ENCODE results near the gene EIF4E2. TPM values are rescaled to one million over a fixed set of nuclear protein-coding genes. Genes with fewer than 3 reads are reported as not detected.

EIF4E2 gene
- total RNA-seq, 1 donor from 2014 or later: 127 TPM

DNA sequence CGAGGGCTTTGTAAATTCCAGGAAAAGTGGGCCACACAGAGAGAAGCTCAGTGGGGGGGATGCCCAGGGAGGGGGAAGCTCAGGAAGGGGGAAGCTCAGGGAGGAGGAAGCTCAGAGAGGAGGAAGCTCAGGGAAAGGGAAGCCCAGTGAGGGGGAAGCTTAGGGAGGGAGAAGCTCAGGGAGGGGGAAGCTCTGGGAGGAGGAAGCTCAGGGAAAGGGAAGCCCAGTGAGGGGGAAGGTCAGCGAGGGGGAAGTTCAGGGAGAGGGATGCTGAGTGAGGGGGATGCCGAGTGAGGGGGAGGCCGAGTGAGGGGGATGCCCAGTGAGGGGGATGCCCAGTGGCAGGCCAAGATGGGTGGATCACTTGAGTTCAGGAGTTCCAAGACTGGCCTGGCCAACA, 11.8 kb upstream of the EIF4E2 start:
- no peak for DNase-seq

DNA sequence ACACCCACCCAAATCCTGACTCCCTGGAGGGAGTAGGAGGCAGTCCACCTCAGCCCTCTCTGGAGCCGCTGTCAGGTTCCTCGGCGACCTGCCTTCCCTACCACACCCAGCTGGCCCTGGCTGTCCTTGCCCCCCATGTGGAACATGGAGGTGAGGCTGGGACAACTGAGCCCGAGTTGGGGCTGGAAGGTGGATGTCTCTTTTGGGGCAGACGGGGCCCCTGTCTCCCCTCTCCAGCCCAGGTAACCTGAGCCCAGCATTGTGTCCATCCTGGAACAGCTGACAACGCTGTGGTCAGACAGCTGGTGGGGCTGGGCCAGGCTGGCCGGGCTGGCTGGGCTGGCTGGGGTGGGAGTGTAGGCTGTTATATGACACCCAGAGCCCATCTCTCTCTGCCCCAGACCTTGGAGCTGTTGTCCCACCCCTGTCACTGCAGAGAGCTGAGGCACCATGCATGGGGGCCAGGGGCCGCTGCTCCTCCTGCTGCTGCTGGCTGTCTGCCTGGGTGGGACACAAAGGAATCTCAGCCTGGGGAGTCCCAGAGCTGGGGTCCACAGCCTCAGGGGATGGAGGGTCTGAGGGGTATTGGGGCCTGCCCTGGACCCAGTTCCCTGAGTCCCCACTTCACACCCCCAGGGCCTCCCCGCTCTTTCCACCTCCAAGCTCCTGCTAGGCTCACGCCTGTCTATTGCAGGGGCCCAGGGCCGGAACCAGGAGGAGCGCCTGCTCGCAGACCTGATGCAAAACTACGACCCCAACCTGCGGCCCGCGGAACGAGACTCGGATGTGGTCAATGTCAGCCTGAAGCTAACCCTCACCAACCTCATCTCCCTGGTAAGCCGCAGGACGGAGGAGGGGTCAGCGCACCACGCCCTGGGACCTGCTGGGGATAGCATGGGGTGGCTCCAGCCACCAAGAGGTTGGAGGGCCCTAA, 10.9 kb upstream of the EIF4E2 start, which contains the start of gene CHRNG:
Gene CHRNG (plus strand): TSS at position 395 of the 934 bp plus-strand sequence. CDS start 56 bp downstream, at position 451.
- peak; percentile 88 for DNase-seq

DNA sequence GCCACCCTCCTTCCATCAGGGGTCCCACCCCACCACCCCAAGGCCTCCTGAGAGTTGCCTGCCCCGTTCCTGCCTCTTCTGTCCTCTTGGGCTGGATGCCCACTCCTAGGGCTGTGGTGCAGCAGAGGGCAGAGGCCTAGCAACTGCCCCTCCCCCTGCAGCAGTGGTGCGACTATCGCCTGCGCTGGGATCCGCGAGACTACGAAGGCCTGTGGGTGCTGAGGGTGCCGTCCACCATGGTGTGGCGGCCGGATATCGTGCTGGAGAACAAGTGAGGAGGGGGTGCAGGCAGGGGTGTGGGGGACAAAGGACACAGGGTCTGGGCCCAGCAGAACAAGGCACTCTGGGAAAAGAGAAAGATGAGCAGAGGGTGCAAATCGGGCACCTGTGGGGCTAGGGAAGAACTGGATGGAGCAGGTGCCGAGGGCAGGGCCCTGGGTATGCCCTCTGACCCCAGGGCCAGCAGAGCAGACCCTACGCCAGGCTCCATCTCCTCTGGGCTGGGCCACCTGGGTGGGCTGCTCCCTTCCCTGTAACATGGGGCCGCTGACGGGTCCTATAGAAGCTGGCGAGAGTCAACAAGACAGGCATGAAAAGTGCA, 9.9 kb upstream of the EIF4E2 start:
- DNase-seq: no peak

DNA sequence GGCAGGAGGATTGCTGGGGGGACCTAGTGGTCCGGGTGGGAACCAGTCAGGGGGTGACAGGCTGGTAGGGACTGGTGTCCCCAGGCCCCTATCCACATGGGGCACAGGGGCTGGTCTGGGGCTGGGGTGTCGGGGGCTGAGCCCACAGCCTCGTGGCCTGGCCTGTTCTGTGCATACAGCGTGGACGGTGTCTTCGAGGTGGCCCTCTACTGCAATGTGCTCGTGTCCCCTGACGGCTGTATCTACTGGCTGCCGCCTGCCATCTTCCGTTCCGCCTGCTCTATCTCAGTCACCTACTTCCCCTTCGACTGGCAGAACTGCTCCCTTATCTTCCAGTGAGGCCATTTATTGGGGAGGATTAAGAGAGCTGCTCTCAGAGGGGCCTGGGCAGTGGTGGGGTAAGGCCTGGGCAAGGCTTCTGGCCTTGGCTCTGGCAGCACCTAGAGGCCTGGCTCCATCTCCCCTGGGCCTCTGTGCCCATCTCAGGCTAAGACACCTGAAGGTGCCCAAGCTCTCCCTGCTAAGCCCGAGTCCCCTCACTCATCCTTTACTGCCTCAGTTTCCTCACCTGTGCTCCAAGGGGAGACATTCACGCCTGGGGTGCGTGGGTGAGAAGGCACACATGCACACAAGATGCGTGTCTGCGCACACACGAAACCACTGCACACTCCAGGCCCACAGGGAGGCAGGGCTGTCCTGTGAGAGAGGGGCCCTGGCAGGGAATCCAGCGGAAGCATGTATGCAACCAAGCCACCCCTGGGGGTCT, 9.1 kb upstream of the EIF4E2 start:
- DNase-seq: no peak

DNA sequence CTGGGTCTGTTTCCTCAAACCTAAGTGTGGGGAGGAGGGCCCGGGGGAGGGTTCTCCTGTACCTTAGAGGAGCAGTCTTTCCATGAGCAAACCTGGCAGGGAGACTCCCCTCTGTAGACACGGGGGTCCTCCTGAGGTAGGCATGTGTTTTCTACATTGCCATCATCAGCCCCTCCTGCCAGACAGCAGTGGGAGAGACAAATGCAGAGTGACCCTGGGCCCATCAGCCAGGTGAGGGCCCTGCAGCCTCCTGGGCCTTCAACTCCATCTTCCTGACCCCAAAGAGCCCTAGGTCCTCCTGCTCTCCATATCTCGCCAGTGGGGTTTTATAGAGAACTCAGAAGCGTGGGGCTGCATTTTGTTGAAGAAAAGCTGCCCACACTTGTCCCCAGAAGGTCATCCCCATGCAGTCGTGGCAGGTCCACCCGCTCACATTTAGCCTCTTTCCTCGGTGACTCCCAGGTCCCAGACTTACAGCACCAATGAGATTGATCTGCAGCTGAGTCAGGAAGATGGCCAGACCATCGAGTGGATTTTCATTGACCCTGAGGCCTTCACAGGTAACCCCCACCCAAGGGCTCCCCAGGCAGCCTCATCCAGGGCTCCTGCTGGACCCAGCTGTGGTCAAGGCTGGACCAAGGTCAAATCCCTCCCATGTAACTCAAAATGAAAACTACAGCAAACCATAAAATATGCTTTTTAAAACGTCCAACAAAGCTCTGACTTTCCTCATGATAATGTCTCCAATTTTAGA, 8.4 kb upstream of the EIF4E2 start:
- DNase-seq: no peak

DNA sequence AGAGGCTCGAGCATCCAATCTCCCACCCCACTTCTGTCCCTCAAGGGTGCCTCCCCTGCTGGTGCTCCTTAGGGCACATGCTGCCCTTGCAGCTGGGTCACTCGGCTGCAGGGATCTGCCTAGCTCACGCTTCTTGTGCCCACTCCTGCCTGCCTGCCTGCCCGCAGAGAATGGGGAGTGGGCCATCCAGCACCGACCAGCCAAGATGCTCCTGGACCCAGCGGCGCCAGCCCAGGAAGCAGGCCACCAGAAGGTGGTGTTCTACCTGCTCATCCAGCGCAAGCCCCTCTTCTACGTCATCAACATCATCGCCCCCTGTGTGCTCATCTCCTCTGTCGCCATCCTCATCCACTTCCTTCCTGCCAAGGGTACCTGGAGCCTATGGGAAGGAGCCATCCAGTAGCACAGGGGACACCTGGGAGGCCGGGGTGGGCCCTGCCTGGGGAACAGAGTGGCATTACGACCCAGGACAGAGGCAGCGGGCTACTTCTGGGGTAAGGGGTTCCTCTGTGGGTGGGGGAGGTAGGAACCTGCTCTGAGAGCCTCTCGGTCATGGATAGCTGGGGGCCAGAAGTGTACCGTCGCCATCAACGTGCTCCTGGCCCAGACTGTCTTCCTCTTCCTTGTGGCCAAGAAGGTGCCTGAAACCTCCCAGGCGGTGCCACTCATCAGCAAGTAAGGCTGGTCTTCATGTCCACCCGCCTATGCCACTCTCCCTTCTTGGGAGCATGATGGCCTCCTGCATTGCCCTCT, 7.6 kb upstream of the EIF4E2 start:
- DNase-seq: no peak

DNA sequence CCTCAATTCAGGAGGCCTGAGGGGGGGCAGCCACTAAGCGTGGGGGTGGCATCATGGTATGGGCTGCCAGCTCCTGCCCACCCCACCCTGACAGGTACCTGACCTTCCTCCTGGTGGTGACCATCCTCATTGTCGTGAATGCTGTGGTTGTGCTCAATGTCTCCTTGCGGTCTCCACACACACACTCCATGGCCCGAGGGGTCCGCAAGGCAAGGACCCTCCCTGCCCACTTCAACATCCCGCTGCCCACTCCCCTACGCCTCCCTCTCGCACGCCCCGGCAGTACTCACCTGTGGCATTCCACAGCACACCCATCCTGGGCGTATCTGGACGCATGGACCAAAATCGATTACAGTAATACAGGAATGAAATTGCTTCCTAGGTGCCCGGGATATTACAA, 7.0 kb upstream of the EIF4E2 start:
- DNase-seq: no peak

DNA sequence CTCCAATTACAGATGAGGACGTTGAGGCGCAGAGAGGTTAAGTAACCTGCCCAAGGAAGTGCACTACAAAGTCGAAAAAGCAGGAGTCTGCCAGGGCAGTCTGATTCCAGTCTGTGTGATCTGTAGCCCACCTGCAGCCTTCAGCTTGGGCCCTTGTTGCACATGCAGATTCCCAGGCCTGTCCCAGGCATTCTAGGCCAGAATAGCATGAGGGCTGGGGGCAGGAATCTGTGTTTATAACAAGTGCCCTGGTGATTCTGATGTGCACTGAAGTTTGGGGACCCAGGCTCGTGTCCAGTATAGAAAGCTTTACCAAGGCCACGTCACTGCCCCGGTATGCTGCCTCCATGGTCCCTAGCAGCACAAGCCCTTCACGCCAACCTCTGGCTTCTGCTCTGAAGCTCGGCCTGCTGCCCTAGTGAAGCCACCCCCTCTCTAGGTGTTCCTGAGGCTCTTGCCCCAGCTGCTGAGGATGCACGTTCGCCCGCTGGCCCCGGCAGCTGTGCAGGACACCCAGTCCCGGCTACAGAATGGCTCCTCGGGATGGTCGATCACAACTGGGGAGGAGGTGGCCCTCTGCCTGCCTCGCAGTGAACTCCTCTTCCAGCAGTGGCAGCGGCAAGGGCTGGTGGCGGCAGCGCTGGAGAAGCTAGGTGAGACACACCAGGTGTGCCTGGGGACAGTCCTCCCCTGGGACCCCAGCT, 6.4 kb upstream of the EIF4E2 start:
- no peak for DNase-seq

DNA sequence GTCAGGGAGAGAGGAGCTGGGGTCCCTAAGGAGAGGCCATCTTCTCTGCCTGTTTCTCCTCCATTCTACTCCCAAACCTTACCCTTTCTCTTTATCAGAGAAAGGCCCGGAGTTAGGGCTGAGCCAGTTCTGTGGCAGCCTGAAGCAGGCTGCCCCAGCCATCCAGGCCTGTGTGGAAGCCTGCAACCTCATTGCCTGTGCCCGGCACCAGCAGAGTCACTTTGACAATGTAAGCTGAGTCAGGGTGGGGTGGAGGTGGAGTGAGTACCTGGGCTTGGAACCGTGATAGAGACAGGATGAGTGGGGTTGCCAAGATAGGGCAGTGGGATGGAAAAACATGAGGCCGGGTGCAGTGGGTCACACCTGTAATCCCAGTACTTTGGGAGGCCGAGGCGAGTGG, 5.8 kb upstream of the EIF4E2 start:
- no peak for DNase-seq

DNA sequence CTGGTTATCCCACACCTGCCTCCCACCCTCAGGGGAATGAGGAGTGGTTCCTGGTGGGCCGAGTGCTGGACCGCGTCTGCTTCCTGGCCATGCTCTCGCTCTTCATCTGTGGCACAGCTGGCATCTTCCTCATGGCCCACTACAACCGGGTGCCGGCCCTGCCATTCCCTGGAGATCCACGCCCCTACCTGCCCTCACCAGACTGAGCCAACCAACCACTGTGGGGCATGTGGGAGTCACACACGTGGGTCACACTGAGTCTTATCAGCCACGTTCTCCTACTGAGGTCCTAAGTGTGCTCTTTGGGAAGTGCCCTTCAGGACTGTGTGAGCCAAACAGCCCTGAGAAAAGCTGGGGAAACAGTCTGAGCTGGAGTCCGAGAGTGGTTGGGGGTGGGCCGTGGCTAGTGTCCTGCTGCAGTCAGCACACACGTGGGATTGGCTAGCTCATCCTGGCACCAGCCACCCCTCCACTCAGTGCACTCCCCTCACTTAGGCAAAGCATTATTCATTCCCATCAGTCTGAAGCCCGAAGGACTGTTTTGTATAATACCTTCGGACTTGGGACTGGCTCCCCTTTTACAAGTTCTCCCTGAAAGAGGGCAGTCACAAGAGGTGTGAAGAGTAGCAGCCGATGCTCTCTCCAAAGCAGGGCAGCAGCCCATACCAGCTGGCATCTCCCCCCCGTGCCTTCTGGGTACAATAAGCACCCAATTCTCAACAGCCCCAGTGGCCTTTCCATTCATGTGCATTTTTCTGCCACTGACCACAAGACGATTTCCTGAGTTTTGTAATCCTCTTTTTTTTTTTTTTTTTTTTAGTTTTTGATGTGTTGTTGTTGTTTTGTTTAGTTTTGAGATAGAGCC, 4.7 kb upstream of the EIF4E2 start:
- DNase-seq: no peak

DNA sequence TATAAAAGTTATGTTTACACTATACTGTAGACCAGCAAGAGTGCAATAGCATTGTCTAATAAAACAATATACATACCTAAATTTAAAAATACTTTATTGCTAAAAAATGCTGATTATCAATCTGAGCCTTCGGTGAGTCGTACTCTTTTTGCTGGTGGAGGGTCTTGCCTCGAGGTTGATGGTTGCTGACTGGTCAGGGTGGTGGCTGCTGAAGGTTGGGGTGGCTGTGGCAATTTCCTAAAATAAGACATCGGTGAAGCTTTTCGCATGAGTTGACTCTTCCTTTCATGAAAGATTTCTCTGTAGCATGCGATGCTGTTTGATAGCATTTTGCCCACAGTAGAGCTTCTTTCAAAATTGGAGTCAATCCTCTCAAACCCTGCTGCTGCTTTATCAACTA, 2.5 kb upstream of the EIF4E2 start:
- no peak for DNase-seq

DNA sequence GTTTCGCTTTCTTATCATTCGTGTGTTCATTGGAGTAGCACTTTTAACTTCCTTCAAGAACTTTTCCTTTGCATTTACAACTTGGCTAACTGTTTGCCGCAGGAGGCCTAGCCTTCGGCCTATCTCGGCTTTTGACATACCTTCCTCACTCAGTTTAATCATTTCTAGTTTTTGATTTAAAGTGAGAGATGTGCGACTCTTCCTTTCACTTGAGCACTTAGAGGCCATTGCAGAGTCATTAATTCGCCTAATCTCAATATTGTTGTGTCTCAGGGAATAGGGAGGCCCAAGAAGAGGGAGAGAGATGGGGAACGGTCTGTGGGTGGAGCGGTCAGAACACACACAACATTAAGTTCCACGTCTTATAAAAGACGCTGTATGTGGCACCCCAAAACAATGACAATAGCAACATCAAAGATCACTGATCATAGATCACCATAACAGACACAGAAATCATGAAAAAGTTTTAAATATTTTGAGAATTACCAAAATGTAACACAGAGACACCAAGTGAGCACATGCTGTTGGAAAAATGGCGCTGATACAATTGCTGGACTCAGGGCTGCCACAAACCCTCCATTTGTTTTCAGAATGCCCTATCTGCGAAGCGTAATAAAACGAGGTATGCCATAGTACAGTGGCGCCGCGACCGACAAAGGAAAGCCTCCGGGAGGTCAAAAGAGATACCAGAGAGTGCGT, 685 bp upstream of the EIF4E2 start:
- DNase-seq: no peak

DNA sequence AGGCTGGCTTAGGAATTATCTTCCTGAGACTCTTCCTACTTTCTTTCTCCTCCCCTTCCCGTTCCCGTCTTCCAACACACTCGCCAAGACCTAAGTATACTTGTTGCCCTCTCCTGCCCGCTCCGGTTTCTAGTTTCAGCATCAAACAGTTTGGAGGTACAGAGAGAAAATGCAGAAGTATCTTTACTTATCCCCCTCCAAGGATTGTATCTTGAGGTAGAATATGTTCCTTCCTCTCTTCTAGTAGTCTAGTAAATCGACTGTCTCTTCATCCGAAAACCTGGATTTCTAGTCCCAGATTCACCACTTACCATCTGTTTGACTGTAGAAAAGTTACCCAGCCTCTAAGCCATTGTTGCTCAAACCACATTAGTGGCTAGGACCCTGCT, 755 bp downstream of the EIF4E2 start:
- DNase-seq: no peak

DNA sequence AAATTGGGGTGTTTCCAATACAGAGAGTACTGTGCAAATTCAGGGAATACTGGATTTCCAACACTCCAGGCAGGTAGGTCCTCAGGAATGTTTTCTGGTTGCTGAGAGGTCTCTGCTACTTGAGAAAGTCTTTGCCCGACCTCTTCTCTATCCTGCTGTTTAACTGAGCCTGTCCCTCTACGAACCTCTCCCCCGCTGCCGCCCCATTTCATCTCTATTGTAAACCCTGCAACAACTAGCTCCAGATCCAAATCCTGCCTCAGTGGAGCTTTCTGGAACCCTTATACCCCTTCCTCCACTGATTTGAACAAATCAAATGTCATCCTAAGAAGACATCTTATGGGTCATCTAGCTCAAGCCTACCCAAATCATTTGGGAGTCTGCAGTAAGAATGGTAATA, 1.3 kb downstream of the EIF4E2 start:
- no peak for DNase-seq

DNA sequence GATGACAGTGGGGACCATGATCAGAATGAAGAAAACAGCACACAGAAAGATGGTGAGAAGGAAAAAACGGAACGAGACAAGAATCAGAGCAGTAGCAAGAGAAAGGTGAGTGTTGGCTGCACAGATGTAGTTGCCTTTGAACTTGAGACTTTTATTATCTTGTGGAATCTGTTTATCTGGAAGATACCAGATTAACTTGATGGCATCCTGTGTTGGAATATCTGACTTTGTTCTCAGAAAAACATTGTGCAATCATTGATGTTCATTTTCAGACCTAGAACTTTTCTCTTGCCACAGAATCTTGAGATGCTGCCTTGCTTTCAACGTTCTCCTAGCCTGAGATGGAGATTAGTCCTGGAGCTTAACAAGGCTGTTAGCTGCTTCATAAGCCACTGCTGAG, 5.9 kb downstream of the EIF4E2 start:
- DNase-seq: no peak

DNA sequence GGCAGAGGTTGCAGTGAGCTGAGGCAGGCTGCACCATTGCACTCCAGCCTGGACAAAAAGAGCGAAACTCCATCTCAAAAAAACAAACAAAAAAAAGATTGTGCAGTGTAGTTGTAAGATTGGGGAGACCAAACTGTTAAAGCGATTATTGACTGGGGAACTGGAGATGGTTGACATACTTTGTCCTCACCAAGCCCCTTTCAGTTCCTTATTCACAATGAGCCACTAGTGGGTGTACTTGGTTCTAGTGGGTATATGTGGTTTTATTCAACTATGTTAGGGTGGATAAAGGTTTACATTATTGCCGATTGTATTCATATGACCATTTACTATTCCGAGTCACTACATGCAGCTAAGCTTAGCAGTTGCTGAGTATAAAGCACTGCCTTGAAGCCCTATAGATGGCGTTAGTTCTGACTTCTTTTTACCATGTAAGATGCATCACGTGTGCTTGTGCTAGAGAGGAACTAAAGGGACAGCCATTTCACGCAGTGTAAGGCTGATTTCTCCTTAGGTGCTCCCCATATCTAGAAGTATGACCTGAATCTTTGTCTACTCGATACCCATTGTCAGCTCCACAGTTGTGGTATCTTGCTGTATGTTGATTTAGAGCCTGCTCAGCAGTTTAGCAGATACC, 12.1 kb downstream of the EIF4E2 start:
- DNase-seq: no peak

DNA sequence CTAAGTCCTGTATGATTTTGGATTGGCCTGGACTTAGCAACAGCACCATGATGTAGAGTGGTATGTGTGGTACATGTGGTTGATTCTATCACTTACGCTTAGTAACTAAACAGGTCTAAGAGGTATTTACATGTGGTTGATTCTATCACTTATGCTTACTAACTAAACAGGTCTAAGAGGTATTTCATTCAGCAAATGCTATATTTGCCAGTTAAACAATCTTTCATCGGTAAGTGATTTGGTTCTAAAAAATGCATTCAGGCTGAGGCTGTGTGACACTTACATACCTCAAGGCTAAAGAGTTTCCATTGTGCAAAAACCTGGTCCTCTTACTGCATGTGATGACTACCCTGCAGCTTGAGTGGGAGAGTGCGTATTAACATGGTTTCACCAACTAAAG, 13.1 kb downstream of the EIF4E2 start:
- no peak for DNase-seq

DNA sequence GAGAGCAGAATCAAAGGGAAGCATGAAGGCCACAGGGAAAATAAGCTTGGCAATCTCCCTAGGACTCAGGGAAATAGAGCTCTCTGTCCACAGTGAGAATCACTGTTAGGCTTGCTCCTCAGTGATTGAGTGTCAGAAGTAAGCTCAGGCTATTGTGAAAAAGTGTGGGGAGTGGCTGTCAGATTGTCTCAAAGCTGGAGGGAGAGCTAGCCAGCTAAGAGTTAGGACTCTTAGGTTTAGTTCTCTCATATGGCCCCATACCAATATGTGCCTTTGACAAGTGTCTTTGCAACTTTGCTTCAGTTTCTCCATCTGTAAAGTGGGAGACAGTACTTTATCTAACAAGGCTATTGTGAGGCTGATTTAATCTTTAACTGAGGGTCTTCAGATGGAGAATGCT, 17.2 kb downstream of the EIF4E2 start:
- no peak for DNase-seq

DNA sequence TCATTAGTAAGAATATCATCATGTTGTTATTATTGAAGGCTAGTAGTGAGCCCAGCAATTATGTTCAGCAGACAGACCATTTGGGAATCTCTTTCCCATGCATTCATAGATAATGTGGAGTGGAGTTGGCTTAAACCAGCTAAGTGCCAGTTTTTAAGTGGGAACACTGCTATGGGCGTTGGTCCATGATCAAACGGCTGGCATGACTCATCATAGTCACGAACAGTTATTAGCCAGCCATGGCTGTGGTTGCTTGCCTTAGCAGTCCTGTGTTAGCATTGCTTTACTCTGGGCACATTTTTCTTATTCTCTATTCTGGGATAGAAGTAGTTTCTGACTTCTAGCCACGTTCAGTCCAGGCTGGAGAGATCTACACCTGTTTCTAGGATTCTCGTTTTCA, 17.7 kb downstream of the EIF4E2 start:
- no peak for DNase-seq

All from tongue (tissue), 2 donors.